HG02884 (cell line): Measurements from ENCODE around the gene MOB2.
"Not testable (repeated sequence)": the region's sequence is repeated elsewhere in the genome, so short reads cannot be mapped to it uniquely, and the experiment has no call there.

ENCODE experiments used
- ATAC-seq: cut with Tn5 transposase; IDR thresholded peaks from one replicate; pipeline ENCODE4 v1.9.1; 2021; ENCODE audit warnings: mild to moderate bottlenecking, moderate library complexity; ENCODE audit not compliant: unreplicated experiment

Gene MOB2

DNA sequence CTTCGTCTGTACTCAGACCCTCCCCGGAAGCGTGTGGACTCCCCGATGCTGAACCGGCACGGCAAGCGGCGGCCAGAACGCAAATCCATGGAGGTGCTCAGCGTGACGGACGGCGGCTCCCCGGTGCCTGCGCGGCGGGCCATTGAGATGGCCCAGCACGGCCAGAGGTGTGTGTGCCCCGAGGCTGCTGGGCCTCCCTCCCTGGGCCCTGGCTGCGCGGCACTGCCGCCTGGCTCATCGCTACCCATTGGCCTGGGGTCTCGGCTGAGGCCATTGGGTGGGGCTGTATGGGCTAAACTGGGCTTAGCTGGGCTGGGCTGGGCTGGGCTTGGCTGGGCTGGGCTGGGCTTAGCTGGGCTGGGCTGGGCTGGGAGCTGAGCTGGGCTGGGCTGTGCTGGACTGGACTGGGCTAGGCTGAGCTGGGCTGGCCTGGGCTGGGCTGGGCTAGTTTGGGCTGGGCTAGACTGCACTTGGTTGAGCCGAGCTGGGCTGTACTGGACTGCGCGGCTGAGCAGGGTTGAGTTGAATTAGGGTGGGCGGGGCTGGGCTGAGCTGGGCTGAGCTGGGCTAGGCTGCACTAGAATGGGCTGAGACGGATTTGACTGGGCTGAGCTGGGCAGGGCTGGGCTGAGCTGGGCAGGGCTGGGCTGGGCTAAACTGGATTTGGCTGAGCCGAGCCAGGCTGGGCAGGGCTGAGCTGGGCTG is 40.7 kb downstream of the MOB2 start:
- no peak for ATAC-seq

GRCh38 chr11:1444823-1445422 is 41.7 kb downstream of the MOB2 start:
- ATAC-seq = no peak

GRCh38 chr11:1444321-1444720 is 42.3 kb downstream of the MOB2 start:
- no peak for ATAC-seq

DNA sequence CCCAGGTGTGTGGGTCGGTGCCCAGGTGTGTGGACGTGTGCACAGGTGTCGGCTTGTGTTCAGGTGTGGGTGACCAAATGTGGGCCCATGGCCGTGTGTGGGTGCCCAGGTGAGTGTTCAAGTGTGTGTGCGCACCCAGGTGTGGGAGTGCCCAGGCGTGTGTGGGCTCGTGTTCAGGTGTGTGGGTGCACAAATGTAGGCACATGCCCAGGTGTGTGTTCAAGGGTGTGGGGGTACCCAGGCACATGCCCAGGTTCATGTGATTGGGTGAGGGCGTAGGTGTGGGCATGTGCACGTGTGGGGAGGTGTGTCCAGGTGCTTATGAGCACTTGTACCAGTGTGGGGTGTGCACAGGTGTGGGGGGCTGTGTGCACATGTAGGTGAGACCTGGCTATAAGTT is 42.8 kb downstream of the MOB2 start:
- no peak for ATAC-seq

- ATAC-seq = no peak
These were observed 43.7 kb downstream of the MOB2 start for GRCh38 chr11:1442807-1443366.

DNA sequence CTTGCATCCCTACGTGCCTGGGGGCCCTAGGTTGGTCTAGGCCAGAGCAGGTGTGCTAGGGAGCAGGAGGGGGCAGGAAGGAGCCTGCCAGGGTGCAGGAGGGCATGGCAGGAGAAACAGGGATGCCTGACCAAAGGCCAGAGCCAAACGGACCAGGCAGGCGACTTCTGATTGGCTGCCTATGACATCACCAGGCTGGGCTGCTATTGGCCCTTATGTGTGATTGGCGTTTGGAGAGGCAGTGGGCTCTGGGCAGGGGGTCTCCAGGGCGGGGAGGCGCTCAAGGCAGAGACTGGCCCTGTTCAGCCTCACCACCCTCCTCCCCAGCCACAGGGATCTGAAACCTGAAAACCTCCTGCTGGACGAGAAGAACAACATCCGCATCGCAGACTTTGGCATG is 44.4 kb downstream of the MOB2 start:
- no peak for ATAC-seq

- no peak for ATAC-seq
These were observed 46.1 kb downstream of the MOB2 start for GRCh38 chr11:1440496-1440895.

DNA sequence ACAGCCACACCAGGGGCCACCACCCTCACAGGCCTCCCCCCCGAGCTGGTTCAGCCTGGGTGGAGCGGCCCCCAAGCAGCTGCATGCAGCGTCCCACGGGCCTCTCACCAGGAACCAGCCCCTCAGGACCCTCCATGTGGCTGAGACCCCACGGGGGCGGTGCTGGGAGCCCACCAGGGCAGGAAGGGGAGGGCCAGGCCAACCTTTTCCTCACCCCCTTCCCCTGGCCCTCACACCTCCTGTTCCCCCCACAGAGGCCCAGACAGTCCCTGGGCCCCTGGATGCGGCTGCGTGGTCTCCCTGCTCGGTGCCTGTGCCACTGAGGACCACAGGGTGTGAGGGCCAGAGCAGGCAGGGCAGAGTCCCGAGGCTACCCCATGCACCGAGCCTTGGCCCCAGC is 46.5 kb downstream of the MOB2 start:
- ATAC-seq = no peak

GRCh38 chr11:1439341-1439740 is 47.2 kb downstream of the MOB2 start:
- no peak for ATAC-seq

DNA sequence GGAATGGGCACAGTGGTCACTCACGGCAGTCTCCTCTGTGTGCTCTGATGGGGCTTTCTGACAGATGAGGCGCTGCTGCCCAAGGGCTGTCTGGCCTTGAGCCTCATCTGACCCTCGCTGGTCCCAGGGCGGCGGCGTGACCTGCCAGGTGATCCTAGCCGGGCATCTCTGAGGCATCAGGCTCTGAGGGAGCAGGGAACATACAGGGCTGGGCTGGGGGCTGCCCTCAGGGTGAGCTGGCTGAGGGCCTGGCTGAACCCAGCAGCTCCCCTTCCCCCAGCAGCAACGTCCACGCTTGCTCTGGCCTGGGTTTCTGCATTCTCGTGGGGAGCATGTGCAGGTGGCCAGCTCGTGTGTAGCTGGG is 47.6 kb downstream of the MOB2 start:
- ATAC-seq = no peak

GRCh38 chr11:1438261-1438966 is 48.2 kb downstream of the MOB2 start:
- no peak for ATAC-seq

DNA sequence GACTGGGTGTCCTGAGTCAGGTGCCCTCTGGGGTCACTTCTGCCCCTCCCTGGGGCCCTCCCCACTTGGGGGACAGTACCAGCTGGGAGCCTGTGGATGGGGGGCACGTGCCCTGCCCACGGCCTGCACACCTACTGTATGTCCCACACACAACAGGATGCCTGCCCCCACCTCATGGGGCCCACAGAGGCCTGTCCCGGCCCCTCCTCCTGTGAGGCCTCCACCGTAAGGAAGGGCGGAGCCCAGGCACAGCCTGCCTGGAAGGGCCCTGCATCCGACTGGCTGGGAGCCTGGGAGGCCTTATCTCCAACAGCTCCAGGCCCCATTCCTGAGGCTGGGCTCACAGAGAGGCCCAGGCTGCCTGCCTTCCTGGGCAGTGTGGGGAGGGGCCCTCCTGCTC is 49.1 kb downstream of the MOB2 start:
- ATAC-seq = no peak

- no peak for ATAC-seq
These were observed 50.0 kb downstream of the MOB2 start for GRCh38 chr11:1436468-1437039.

GRCh38 chr11:1435820-1436467 is 50.6 kb downstream of the MOB2 start:
- ATAC-seq = no peak

DNA sequence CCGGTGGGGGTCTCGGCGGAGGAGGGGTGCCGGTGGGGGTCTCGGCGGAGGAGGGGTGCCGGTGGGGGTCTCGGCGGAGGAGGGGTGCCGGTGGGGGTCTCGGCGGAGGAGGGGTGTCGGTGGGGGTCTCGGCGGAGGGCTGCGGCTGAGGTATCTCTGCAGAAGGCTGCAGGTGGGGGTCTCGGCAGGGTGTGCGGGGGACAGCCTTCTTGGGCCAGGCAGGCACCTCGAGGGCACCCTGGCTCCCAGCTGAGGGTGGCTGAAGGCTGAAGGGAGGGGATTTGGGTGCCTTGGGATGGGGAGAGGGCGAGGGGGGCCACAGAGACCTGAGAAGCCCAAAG is 51.1 kb downstream of the MOB2 start:
- not testable (repeated sequence) for ATAC-seq

DNA sequence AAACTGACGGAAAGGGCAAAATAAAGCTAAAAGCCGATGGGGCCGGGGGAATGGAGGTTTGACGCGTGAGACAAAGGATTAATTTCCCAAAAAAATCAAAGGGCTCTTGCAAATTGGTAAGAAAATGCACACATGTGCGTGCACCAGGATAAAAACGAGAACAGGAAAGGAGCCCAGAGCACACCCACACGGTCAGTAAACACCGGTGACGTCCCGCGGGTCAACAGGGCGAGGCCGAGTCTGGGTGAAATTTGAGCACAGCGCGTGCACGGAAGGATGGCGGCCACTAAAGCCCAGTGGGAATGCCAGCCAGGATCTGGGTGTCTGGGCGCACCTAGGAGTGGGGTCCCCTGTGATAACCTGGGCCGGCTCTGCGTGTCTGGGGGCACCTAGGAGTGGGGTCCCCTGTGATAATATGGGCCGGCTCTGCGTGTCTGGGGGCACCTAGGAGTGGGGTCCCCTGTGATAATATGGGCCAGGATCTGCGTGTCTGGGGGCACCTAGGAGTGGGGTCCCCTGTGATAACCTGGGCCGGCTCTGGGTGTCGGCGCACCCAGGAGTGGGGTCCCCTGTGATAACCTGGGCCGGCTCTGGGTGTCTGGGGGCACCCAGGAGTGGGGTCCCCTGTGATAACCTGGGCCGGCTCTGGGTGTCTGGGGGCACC is 52.5 kb downstream of the MOB2 start:
- no peak for ATAC-seq

- no peak for ATAC-seq
These were observed 53.0 kb downstream of the MOB2 start for GRCh38 chr11:1433568-1433967.

DNA sequence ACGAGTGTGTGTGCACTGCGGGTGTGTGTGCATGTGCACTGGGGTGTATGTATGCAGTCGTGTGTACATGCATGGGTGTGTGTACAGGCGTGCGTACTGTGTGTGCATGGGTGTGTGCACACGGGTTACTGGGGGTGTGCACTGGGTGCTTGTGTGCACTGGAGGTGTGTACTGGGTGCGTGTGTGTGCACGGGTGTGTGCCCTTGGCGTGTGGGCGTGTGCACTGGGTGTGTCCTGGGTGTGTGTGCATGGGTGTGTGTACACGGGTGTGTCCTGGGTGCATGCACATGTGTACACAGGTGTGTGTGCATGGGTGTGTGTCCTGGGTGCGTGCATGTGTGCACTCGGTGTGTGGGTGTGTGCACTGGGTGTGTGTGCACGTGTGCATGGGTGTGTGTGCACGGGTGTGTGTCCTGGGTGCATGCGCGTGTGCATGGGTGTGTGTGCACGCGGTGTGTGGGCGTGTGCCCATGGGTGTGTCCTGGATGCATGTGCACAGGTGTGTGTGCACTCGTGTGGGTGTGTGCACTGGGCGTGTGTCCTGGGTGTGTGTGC is 57.7 kb downstream of the MOB2 start:
- ATAC-seq = no peak

DNA sequence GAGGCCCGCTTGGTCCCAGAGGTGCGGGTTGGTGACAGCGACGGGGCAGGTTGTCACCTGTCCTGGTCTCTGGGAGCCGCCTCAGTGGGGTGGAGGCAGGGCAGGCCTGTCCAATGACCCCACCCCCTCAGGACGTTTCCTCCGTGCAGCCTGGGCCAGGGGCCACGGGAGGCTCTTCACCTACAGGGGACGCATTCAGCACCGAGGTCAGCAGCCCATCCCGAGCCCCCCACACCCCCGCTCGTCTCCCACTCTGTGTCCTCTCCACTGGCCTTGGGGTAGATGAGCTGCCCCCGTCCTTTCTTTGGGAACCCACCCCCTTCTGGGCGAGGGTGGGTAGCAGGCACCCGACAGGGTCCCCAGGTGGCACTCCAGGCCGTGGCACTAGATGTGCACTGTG is 61.1 kb downstream of the MOB2 start:
- no peak for ATAC-seq

- ATAC-seq = no peak
These were observed 61.6 kb downstream of the MOB2 start for GRCh38 chr11:1425006-1425405.
